GM19238 (cell line): ENCODE results near the gene VAV2.
"Not testable (repeated sequence)": the region's sequence is repeated elsewhere in the genome, so short reads cannot be mapped to it uniquely, and the experiment has no call there.

Experiments used
- DNase-seq: peaks from one replicate; pipeline ENCODE4 v3.0.0; 2011; ENCODE audit warnings: low spot score; ENCODE audit not compliant: insufficient read length

VAV2 gene

DNA sequence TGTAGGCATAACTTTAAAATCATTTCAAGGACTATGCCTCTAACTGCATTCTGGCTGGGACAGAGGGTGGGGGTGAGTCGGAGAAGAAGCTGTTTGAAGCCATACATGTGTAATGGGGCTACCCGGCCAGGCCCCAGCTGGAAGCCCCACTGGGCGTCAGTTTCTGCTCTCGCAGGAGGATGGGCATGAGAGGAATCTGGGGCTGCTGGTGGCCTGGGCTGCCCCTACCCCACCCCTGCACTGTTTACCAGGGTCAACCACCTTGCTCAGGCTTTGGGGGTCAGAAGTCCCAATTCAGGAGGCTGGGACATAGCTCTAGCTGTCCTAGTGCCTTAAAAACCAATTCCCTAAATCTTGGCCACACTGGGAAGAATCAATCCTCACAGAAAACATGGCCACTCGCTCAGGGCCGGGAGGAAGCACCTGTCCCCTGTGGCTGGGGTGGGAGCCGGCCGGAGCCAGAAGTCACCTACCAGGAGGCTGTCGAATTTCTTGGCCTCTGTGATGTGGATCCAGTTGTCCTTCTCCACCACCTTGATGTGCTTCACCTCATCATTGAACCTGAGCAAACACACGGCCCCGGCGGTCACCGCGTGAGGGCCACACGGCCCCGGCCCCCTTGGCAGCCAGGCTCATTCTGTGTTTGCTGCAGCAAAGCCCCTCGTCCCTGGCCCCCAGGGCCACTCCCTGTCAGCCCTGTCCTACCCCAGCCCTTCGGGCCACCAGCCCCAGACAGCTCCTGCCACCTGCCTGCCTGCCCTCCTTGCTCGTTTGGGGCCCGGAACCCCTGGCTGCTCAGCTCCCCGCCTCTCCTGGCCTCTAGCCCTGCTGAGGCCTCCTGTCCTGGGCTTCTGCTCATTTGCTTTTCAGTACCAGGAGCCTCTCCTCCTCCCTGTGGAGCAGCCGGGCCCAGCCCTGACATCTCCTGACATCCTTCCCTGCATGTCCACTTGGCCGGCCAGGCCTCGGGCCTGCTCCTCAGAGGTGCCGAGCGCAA, 220.3 kb downstream of the VAV2 start:
- DNase-seq, result no peak

DNA sequence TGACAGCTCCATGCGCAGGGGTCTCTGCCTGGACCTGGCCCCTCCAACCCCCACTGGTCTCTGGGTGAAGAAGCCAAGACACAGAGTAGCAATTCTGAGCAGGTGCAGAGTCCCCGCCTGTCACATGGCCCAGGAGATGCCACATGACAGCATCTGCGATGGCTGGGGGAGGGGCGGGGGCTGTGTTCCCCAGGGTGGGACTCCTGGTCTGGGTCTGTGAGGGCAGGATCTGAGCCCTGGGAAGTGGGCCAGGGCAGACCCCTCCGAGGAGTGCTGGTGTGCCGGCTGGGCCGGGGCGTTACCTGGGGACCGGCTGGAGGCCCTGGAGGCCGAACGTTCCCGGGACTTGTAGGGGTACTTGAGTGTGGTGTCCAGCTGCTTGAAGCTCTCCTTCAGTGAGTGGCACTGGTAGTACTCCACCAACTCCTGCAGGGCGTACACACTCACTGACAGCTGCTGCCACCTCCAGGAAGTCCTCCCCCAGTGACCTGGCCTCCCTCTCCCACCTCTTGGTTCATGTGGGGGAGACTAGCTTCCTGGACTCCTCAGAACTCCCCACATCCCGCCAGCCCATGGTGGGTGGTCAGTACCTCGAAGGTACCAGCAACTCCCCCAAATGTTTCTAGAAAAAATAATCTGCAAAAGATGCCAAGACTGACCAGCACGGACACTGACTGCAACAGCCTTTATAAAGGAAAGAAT, 221.9 kb downstream of the VAV2 start:
- no peak for DNase-seq

DNA sequence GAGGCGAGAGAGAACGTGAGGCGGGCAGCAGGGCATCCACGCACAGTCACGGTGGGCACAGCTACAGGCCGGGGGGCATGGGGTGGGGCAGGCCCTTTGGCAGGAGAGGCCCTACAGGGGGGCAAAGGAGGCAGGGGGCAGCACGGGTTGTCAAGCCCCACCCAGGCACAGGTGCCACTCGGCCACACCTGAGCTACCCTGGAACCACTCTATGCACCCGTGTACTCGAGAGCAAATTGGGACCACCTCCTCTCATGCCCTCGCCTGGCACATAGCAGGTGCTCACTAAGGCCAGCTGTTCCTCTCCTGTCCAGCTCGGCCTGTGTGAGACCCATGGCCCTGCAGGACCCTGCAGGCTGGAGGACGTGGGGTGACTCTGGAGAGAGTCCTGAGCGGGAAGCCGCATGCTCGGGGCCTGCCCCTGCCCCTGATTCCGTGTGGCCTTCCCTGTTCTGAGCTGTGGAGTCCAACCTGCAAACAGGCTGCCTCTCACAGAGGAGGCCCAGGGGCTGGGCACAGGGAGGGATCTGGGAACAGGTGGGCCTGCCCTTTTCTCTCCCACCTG, 222.5 kb downstream of the VAV2 start:
- DNase-seq, result no peak

DNA sequence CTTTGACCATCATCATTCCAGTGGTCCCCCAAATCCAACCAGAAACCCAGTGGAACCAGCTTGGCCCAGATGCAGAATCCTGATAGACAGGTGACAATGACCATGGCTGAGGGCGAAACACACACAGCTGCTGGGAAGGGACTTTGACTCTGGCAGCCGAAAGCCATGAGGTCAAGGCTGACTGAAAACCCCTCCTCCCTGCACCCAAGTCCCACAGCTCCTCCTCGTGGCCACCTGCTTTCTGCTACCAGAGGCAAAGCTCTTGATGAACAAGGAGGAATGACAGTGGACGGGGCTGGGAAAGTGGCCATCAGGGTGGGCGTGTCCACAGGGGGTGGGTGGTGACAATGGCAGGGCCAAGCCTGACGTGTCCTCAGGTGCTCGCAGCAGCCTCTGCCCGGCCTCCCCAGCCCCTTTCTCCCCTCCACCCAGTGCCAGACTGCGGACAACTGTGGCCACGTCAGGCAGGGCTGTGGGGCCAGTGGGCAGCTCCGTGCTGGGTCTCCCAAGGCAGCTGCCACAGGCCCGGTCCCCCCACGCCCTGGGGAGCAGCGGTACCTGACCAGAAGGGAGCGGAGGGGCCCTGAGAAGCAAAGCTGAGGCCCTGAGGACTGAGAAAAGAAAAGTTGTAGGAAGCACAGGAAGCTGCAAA, 223.1 kb downstream of the VAV2 start:
- DNase-seq, result no peak

DNA sequence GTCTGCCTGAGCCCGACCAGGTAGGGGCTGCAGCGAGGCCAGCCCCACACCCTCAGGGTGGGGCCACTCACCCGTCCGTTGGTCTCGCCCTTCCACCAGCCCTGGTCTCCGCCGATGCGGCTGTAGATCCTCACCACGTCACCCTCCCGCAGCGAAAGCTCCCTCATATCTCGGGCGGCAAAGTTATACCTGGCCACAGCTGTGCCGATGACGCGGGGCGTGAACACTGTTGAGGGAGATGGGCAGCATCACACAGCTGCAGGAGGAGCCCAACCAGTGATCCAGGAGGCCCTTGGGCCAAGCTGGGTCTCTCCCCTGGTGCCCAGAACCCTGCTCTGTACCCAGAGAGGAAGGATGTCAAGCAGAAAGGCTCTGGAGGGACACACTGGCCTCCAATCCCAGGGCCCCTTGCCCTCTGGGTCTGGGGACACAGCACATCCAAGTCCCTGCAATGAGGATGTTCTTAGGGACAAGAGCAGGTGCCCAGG, 223.7 kb downstream of the VAV2 start:
- no peak for DNase-seq

DNA sequence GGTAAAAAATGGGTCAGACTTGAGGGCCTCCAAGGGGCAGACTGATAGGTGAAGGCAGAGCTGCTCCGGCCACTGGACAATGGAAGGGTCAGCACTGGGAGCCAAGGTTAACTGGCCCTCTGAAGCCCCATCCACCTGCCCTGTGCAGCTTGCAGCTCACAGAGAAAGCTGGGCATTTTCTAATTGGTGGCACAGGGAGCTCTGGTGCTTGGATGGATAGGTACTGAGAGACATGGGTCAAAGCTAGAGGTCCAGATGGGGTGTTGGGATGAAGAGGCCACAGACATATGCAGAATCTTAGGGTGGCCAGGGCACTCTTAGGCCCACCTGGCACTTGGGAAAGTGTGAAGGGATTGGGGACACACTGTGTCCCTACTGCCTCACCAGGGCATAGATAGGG, 224.5 kb downstream of the VAV2 start:
- DNase-seq, result no peak

DNA sequence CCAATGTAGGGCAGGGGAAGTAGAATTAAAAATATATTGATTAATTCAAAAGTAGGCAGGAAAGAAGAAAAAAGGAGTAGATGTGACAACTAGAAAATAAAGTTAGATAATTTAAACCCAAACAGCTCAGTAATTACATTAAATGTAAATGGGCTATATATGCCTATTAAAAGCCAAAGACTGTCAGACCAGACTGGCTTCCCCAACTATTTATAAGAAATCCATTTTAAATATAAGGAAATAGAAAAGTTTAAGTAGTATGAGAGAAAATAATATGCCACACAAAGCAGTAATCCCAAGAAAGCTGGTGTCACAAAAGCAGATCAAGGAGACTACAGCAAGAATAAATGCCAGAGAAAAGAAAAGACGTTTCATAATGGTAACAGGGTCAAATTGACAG, 225.1 kb downstream of the VAV2 start:
- DNase-seq, result no peak

DNA sequence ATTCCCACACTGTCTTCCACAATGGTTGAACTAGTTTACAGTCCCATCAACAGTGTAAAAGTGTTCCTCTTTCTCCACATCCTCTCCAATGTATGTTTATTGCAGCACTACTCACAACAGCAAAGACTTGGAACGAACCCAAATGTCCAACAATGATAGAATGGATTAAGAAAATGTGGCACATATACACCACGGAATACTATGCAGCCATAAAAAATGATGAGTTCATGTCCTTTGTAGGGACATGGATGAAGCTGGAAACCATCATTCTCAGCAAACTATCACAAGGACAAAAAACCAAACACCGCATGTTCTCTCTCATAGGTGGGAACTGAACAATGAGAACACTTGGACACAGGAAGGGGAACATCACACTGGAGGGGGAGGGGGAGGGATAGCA, 225.9 kb downstream of the VAV2 start:
- DNase-seq, result not testable (repeated sequence)

DNA sequence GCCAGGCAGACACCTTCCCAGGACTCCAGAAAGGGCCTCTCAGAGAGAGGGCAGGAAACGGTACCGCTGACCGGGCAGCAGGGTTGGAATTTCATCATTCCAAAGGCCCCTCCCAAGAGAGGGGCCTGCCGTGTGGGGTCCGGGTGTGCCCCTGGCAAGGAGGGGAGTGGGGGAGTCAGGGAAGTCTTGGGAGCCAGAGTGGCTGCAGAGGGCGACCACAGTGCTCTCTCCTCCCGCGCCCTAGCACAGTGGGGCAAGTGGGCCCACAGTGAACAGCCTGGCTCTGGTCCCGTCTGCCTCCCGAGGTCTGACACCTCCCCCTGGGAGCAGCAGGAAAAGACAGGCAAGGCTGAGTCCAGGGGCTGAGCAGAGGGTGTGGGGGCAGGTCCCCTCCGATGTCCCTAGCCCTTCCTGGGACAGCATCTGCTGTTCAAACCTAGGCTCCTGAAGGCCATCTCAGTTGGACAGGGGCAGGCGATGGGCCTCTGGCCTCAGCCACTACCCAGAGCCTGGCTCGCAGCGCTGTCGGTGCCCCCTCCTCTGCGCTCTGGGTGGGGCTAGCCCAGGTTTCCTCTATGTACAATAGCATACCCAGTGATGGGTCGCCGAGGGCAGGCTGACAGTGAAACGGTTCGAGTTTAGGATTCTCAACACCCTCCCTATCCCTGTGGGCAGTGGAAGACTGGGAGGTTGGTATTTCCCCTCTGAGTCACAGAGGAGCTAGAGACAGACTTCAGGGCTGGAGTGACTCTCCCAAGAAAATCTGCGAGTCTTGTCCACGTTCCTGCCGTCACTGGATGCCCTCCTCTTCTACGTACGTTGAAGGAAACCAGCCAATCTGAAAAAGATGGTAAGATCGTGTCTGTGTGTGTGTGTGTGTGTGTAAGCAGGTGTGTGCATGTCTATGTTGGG, 228.6 kb downstream of the VAV2 start:
- no peak for DNase-seq

DNA sequence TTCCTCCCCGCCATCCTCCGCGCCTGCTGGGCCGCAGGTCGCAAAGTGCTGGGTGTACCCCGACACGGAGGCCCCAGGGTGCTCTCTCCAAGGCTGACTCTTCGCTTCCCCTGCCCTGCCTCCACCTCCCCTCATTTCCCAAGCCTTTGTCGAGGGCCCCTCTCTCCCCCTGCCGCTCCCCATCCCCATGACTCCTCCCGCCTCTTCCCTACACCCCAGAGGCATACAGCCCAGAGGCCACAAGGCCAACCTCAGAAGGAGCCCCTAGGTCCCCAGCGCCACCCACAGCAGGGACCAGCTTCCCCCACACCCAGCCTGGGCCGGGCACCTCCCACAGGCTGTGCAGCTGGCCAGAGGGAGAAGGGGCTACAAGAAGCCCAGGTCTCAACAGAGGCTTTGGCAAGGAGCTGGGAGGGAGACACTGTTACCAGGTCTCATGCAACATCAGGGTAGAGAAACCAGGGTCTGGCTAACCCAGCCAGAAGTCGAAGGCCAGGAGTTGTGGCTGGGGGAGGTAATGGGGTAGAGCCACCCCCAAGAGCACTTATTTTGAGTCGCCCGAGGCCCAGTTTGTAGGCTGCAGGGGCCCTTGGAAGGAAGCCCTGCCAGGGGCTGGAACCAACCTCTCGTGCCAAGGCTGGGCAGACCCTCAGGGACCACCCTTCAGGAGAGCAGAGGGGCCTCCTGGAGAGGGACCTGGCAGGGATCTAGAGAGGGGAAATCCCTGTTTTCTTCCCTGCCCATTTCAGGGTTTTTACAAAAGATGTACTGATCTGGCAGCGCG, 229.4 kb downstream of the VAV2 start:
- no peak for DNase-seq

DNA sequence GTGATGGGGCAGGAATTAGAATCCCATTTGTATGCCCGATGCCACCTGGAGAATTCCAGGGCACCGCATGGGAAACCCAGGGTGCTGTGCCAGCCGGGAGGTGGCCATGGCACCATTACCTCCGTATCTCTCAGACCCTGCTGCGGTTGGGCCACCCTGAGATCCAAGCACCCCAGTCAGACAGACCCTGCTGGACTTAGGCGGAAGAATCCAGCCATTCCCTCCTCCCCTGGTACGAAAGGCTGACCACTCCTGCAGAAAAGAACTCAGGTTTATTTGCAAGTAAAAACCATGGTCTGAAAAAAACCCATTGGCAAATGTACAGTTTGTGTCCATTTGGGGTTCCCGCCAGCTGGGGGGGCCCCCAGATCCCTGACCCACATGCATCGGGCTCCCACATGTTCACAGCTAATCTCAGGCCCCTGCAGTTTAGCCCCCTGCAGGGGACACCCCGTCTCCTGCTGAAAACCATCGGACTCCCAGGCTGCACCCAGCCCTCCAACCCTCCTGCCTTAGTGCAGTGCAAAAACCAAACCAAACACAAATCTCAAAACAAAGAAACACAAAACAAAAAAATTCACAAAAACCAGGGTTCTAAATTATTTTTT, 230.4 kb downstream of the VAV2 start:
- no peak for DNase-seq

DNA sequence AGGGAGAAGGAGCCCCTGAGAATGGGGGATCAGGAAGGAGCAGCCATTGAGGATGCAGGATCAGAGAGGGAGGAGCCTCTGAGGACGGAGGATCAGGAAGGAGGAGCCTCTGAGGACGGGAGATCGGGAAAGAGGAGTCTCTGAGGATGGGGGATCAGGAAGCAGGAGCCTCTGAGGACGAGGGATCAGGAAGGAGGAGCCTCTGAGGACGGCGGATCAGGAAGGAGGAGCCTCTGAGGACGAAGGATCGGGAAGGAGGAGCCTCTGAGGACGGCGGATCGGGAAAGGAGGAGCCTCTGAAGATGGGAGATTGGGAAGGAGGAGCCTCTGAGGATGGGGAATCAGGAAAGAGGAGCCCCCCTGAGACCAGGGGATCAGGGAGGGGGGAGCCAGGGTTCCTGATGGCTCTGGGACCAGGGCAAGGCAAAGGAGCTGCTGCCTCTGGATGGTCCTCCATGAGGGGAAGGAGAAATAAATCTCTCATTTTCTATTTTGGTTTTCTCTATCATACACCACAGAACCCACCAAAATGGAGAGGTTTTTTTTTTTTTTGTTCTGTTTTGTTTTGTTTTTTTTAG, 231.3 kb downstream of the VAV2 start:
- no peak for DNase-seq

DNA sequence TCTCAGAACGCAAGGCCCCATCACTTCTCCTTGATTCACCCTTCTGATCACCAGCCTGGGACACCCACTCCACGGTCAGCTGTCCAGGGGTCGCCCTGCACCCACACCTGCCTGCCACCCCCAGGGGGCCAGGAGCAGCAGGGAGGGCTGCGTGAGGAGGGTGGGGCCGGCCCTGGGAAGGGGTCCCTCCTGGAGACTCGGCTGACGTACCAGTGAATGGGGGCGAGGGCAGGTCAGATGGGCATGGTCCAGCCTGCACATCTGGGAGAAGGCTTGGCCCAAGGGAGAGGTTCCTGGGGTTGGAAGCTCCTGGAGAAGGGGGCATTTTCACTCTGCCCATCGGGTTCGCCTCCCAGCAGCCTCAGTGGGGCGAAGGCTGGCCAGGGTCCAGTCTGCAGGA, 232.2 kb downstream of the VAV2 start:
- DNase-seq, result no peak

DNA sequence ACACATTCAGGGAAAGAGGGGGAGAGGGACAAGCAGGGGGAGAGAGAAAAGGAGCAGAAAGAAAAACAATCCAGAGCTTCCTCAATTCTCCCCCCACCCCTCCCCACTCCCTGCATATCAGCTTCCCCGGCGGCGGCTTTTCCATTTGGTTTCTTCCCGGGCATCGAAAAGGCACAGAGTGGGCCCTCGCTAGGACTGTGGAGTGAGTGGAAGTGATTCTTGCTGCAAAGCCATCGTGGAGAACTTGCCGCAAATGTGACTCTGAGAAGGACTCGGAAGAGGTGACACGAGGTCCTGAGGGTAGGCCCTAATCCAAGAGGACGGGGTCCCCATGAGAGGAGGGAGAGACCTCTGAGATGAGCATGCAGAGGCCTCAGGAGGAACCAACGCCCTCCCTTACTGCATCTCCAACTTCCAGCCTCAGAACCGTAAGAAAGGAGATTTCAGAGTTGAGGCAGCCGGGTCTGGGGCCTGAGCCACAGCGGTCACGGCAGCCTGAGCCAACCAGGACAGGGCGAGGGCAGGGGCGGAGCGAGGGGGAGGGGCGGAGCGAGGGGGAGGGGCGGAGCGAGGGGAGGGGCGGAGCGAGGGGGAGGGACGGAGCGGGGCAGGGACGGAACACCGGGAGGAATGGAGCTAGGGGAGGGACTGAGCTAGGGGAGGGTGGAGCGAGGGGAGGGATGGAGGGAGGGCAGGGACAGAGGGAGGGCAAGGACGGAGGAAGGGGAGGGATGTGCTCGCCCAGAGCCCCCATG, 232.8 kb downstream of the VAV2 start:
- DNase-seq, result no peak

DNA sequence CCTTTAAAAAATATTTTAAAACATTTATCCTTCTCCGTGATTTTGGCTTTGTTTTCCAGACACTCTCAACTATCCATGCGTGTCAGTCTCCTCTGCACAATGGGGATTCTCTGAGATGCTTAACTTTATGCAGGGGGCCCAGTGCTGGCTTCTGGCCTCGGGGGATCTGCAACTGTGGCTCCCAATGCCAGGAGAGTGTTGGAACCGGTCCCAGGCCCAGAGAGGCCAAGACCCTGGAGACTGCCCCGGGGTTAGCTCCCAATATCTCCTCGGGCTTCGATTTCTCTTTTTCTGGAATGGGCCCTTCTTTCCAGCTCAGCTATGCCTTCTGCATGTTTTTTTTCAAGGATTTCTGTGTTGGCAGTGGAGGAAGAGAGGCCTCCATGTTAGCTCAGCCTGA, 233.9 kb downstream of the VAV2 start:
- no peak for DNase-seq

DNA sequence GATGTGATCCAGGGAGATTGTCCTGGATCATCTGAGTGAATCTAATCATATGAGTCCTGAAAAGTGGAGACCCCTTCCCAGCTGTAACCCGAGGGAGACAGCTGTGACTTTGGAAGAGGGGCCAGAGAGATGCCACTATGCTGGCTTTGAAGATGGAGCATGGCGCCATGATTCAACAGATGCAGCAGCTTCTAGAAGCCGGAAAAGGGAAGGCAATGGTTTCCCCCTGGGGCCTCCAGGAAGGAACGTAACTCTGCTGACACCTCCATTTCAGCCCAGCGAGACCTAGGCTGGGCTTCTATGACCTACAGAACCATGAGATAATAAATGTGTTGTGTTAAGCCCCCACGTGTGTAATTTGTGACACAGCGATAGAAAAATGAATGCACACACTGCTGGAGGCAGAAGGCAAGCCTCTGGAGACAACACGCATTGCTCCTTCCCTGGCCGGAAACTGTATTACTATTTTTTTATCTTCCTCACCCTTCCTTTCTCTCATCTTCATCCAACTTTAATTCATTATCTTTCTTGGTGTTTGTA, 237.4 kb downstream of the VAV2 start:
- no peak for DNase-seq

DNA sequence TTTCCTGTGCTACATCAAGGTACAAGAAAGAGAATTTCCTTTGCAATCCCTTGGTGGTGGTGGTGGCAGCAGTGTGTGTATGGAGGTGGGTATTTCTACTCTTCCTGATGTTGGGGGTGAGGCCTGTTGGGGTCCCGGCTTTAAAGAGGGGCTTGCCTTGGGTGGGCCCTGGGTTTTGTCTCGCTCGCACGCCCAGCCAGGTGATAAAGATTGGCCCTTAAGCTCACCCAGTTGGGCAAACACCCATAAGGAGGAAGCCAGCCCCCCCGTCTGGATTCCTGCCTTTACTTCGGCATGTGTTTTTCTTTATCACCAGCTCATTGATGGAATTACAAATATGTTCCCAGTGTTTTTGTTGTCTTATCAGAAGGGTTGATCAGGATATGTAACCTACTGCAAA, 237.9 kb downstream of the VAV2 start:
- DNase-seq, result no peak
